Measurements from ENCODE around the gene TSTD2.

DNA sequence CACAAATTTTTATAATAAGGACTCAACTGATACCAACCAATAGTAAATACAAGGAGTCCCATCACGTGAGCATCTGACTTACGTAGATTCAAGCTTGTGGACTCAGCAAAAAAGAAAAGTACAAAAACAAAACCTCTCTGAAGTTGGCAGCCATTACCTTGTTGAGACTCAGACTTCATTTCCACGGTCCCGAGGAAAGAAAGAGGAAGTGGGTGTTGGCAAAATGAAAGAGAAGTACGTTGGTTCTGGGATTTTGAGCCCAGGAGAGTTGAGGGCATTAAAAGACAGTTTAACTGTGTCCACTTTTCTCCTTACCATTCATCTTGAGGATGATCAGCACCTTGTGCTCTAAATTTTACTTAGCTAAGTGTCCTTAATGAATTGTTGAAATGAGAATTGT is 27.2 kb upstream of the TSTD2 start:
- TF ChIP-seq, protein P1, sequence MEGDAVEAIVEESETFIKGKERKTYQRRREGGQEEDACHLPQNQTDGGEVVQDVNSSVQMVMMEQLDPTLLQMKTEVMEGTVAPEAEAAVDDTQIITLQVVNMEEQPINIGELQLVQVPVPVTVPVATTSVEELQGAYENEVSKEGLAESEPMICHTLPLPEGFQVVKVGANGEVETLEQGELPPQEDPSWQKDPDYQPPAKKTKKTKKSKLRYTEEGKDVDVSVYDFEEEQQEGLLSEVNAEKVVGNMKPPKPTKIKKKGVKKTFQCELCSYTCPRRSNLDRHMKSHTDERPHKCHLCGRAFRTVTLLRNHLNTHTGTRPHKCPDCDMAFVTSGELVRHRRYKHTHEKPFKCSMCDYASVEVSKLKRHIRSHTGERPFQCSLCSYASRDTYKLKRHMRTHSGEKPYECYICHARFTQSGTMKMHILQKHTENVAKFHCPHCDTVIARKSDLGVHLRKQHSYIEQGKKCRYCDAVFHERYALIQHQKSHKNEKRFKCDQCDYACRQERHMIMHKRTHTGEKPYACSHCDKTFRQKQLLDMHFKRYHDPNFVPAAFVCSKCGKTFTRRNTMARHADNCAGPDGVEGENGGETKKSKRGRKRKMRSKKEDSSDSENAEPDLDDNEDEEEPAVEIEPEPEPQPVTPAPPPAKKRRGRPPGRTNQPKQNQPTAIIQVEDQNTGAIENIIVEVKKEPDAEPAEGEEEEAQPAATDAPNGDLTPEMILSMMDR (conservative IDR thresholded peaks at IDR 0.05; ENCODE audit: low read depth, low read length) = no peak
- TF ChIP-seq EZH2 (IDR thresholded peaks at IDR 0.05; ENCODE audit: borderline replicate concordance, low read depth, low read length, poor library complexity, severe bottlenecking) = no peak

Measured in A673 (cell line).